ENCODE measurements around the gene ATE1.

DNA sequence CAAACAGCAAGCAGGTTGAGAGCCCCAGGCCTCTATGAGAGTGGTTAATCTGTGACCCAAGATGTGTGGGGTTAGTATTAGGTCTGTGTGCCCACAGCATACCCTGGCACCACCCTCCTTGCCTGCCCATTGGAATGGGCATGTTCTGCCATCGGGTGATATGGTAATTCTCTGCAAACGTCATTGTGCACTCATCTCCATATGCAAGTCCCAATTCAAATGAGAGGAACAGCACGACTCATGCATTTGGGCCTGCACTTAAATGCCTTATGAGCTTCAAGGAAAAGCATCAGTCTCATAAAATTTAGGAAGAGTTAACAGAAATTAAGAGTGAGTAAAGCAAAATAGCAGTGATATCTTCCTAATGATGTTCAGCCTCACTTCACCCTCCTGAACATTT, 195.7 kb downstream of the ATE1 start:
- TF ChIP-seq EZH2 (IDR thresholded peaks at IDR 0.05) (no peak), POLR2A (IDR thresholded peaks at IDR 0.05; ENCODE audit: borderline replicate concordance, extremely low read depth, insufficient read depth, insufficient read length) (no peak)
- TF ChIP-seq, protein P1, sequence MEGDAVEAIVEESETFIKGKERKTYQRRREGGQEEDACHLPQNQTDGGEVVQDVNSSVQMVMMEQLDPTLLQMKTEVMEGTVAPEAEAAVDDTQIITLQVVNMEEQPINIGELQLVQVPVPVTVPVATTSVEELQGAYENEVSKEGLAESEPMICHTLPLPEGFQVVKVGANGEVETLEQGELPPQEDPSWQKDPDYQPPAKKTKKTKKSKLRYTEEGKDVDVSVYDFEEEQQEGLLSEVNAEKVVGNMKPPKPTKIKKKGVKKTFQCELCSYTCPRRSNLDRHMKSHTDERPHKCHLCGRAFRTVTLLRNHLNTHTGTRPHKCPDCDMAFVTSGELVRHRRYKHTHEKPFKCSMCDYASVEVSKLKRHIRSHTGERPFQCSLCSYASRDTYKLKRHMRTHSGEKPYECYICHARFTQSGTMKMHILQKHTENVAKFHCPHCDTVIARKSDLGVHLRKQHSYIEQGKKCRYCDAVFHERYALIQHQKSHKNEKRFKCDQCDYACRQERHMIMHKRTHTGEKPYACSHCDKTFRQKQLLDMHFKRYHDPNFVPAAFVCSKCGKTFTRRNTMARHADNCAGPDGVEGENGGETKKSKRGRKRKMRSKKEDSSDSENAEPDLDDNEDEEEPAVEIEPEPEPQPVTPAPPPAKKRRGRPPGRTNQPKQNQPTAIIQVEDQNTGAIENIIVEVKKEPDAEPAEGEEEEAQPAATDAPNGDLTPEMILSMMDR (IDR thresholded peaks at IDR 0.05 in 2 of 3, conservative IDR thresholded peaks at IDR 0.05 in 1 of 3; ENCODE audit: borderline replicate concordance in 1 of 3, insufficient read depth in 1 of 3, low read depth in 2 of 3, low read length in 2 of 3) = no peak

All from HCT116 (cell line).